ENCODE results near the gene PAQR4.

PAQR4 gene

GRCh38 chr16:2986623-2987188 lies 17.6 kb downstream of the PAQR4 start:
- TF ChIP-seq TAF1 (IDR thresholded peaks at IDR 0.05; ENCODE audit: low read depth) = no peak
- no peak for TF ChIP-seq RAD21 (IDR thresholded peaks at IDR 0.05; ENCODE audit: low read depth)
- no peak for TF ChIP-seq NFIC (IDR thresholded peaks at IDR 0.05)
- no peak for TF ChIP-seq FOXM1 (IDR thresholded peaks at IDR 0.05; ENCODE audit: borderline replicate concordance, low read depth)
- no peak for TF ChIP-seq EP300 (IDR thresholded peaks at IDR 0.05; ENCODE audit: borderline replicate concordance)
- no peak for TF ChIP-seq TCF12 (IDR thresholded peaks at IDR 0.05; ENCODE audit: low read depth)
- TF ChIP-seq EGR1 (IDR thresholded peaks at IDR 0.05) = no peak
- no peak for TF ChIP-seq CEBPB (IDR thresholded peaks at IDR 0.05)
- TF ChIP-seq CREB1 (IDR thresholded peaks at IDR 0.05; ENCODE audit: low read depth) = no peak
- TF ChIP-seq TEAD4 (IDR thresholded peaks at IDR 0.05) = no peak
- TF ChIP-seq YY1 (IDR thresholded peaks at IDR 0.05; ENCODE audit: low read depth) = no peak
- no peak for TF ChIP-seq MAX (IDR thresholded peaks at IDR 0.05)
- no peak for TF ChIP-seq USF1 (IDR thresholded peaks at IDR 0.05)
- TF ChIP-seq REST (IDR thresholded peaks at IDR 0.05; ENCODE audit: low read depth) = no peak
- TF ChIP-seq ZBTB7A (IDR thresholded peaks at IDR 0.05; ENCODE audit: low read depth) = no peak

- TF ChIP-seq CREB1 (IDR thresholded peaks at IDR 0.05; ENCODE audit: low read depth) = no peak
Observed at GRCh38 chr16:2987286-2987685, 18.1 kb downstream of the PAQR4 start.

GRCh38 chr16:2987833-2988232 lies 18.7 kb downstream of the PAQR4 start:
- TF ChIP-seq NFIC (IDR thresholded peaks at IDR 0.05) (peak; percentile 83), EP300 (IDR thresholded peaks at IDR 0.05; ENCODE audit: borderline replicate concordance) (no peak; the same call in 1 of the 2 replicates), TAF1 (IDR thresholded peaks at IDR 0.05; ENCODE audit: low read depth) (no peak), FOXM1 (IDR thresholded peaks at IDR 0.05; ENCODE audit: borderline replicate concordance, low read depth) (no peak), USF1 (IDR thresholded peaks at IDR 0.05) (no peak), ZBTB7A (IDR thresholded peaks at IDR 0.05; ENCODE audit: low read depth) (peak; percentile 73), TCF12 (IDR thresholded peaks at IDR 0.05; ENCODE audit: low read depth) (no peak; the same call in none of the 2 replicates), CREB1 (IDR thresholded peaks at IDR 0.05; ENCODE audit: low read depth) (no peak), TEAD4 (IDR thresholded peaks at IDR 0.05) (no peak), REST (IDR thresholded peaks at IDR 0.05; ENCODE audit: low read depth) (no peak), CEBPB (IDR thresholded peaks at IDR 0.05) (no peak), MAX (IDR thresholded peaks at IDR 0.05) (peak; percentile 39; the same call in 1 of the 2 replicates), EGR1 (IDR thresholded peaks at IDR 0.05) (no peak)

GRCh38 chr16:2988590-2989099 lies 19.5 kb downstream of the PAQR4 start:
- TF ChIP-seq NFIC (IDR thresholded peaks at IDR 0.05) (no peak), YY1 (IDR thresholded peaks at IDR 0.05; ENCODE audit: low read depth) (no peak), REST (IDR thresholded peaks at IDR 0.05; ENCODE audit: low read depth) (no peak), CREB1 (IDR thresholded peaks at IDR 0.05; ENCODE audit: low read depth) (no peak), RAD21 (IDR thresholded peaks at IDR 0.05; ENCODE audit: low read depth) (no peak), TAF1 (IDR thresholded peaks at IDR 0.05; ENCODE audit: low read depth) (no peak), USF1 (IDR thresholded peaks at IDR 0.05) (no peak), EP300 (IDR thresholded peaks at IDR 0.05; ENCODE audit: borderline replicate concordance) (no peak), TCF12 (IDR thresholded peaks at IDR 0.05; ENCODE audit: low read depth) (no peak), FOXM1 (IDR thresholded peaks at IDR 0.05; ENCODE audit: borderline replicate concordance, low read depth) (no peak), TEAD4 (IDR thresholded peaks at IDR 0.05) (no peak), MAX (IDR thresholded peaks at IDR 0.05) (no peak), CEBPB (IDR thresholded peaks at IDR 0.05) (no peak), ZBTB7A (IDR thresholded peaks at IDR 0.05; ENCODE audit: low read depth) (no peak), EGR1 (IDR thresholded peaks at IDR 0.05) (no peak)
